K562 (cell line): ENCODE data around the gene NCAM2. TPM values are rescaled to one million over a fixed set of nuclear protein-coding genes. Genes with fewer than 3 reads are reported as not detected.

Experiments
- ATAC-seq: fragments of 200-7000 bp; cut with Tn5 transposase; 3 replicates; pipeline ENCODE4 v1.9.1; 2020; ENCODE audit warnings: moderate library complexity
- BruUV-seq: library from RNA; stranded (reverse); fragments of 400-500 nt; replicated peaks from 2 replicates; lab custom pipeline; 2021; lab: Mats Ljungman, UMichigan
- CTCF ChIA-PET: fragments of 300-600 bp; formaldehyde crosslinking; extraction: SDS; loops from one replicate; lab custom pipeline; 2021; ENCODE audit warnings: low intra/inter-chr PET ratio; lab: Yijun Ruan, JAX
- POLR2A ChIA-PET: fragments of 300-600, 350-650 bp; sonication (Branson Sonifier 250); formaldehyde crosslinking; extraction: SDS; loops from one replicate; lab custom pipeline; 2021; ENCODE audit warnings: antibody characterized with exemption, inconsistent platforms; lab: Yijun Ruan, JAX
- DNase-seq, 4 experiments: peaks; one replicate each; pipeline versions ENCODE4 v3.0.0 to v3.0.0-alpha.2; 2011 to 2018; ENCODE audit warnings: low spot score in 3 of 4, mixed read lengths in 3 of 4; ENCODE audit errors: extremely low read depth in 1 of 4
- FAIRE-seq: peaks from 2 replicates; lab custom pipeline; 2011; peaks lifted over from hg19 to GRCh38; lab: Jason Lieb, UNC
- H2AFZ ChIP-seq: 2 replicates; pipeline ENCODE4 v1.6.0; 2011; ENCODE audit warnings: low read depth, low read length, control low read depth, inconsistent platforms
- H3K27ac ChIP-seq: fragments of 200-600 bp; 3 replicates; pipeline ENCODE4 v1.8.0; 2011; ENCODE audit warnings: low read depth, mild to moderate bottlenecking, control low read depth, inconsistent platforms, low read length, moderate library complexity, mixed read lengths; ENCODE audit errors: extremely low read depth
- H3K27me3 ChIP-seq, 2 experiments: fragments of 300-600 bp in 1 of 2; 2 replicates in 1 of 2; 3 replicates in 1 of 2; pipeline versions ENCODE4 v1.6.0 to v1.8.0; 2011; ENCODE audit warnings: inconsistent platforms in 2 of 2, low read length in 2 of 2, mild to moderate bottlenecking in 1 of 2, mixed read lengths in 1 of 2, moderate library complexity in 1 of 2; ENCODE audit not compliant: control insufficient read depth in 2 of 2, insufficient read depth in 2 of 2
- H3K36me3 ChIP-seq: fragments of 300-600 bp; 3 replicates; pipeline ENCODE4 v1.8.0; 2011; ENCODE audit warnings: mild to moderate bottlenecking, low read length, inconsistent platforms; ENCODE audit not compliant: control insufficient read depth, insufficient read depth
- H3K4me1 ChIP-seq, 2 experiments: fragments of 200-600 bp in 1 of 2; replicated peaks in 1 of 2; 2 replicates in 1 of 2; 3 replicates in 1 of 2; pipeline versions ENCODE4 v1.5.1 to v1.8.0; 2011; ENCODE audit warnings: inconsistent platforms in 2 of 2, low read length in 2 of 2, mild to moderate bottlenecking in 1 of 2, mixed read lengths in 1 of 2, moderate library complexity in 1 of 2; ENCODE audit not compliant: control insufficient read depth in 2 of 2, insufficient read depth in 2 of 2
- H3K4me2 ChIP-seq: 2 replicates; pipeline ENCODE4 v1.6.1; 2011; ENCODE audit warnings: low read length, control low read depth, inconsistent platforms, mixed read lengths; ENCODE audit not compliant: insufficient read depth
- H3K4me3 ChIP-seq: fragments of 200-600 bp; sonication (generic), shearing (Covaris generic); 2 replicates; pipeline ENCODE4 v1.5.1; 2016; ENCODE audit warnings: control low read depth, inconsistent platforms
- H3K79me2 ChIP-seq: fragments of 200-600 bp; 3 replicates; pipeline ENCODE4 v1.8.0; 2011; ENCODE audit warnings: low read length, inconsistent platforms; ENCODE audit not compliant: control insufficient read depth, insufficient read depth
- H3K9ac ChIP-seq, 2 experiments: 2 replicates each; pipeline versions ENCODE4 v1.6.0 to v1.6.1; 2011; ENCODE audit warnings: low read depth in 2 of 2, low read length in 2 of 2, control low read depth in 1 of 2, inconsistent platforms in 1 of 2, mild to moderate bottlenecking in 1 of 2, mixed read lengths in 1 of 2; ENCODE audit not compliant: insufficient read depth in 1 of 2
- H3K9me1 ChIP-seq: one replicate; pipeline ENCODE4 v1.6.0; 2011; ENCODE audit warnings: inconsistent platforms, mild to moderate bottlenecking, low read length, moderate library complexity; ENCODE audit not compliant: control insufficient read depth, insufficient read depth
- H3K9me3 ChIP-seq: replicated peaks from 2 replicates; pipeline ENCODE4 v1.5.1; 2011; ENCODE audit warnings: low read depth, low read length, inconsistent platforms; ENCODE audit not compliant: control insufficient read depth, insufficient read depth
- H4K20me1 ChIP-seq: replicated peaks from 2 replicates; pipeline ENCODE4 v1.6.1; 2011; ENCODE audit warnings: low read length, inconsistent platforms, mixed read lengths; ENCODE audit not compliant: control insufficient read depth, insufficient read depth
- FOS ChIP-seq: IDR thresholded peaks from 3 replicates; pipeline ENCODE4 v1.6.1; 2011; ENCODE audit not compliant: insufficient read length; ENCODE audit errors: extremely low read depth
- HLTF ChIP-seq: fragments of 450-650 bp; IDR thresholded peaks from 2 replicates; pipeline ENCODE4 v1.6.1; 2016
- HMG20B ChIP-seq: fragments of 250-450 bp; sonication (Bioruptor Pico); IDR thresholded peaks from 2 replicates; pipeline ENCODE4 v1.5.0; 2021; ENCODE audit warnings: mild to moderate bottlenecking
- NR2C1 ChIP-seq, 2 experiments: fragments of 450-650 bp; IDR thresholded peaks; 2 replicates each; pipeline ENCODE4 v1.6.1; 2017; ENCODE audit warnings: mild to moderate bottlenecking in 2 of 2, antibody characterized with exemption in 1 of 2, inconsistent platforms in 1 of 2, missing compliant biosample characterization in 1 of 2, missing genetic modification characterization in 1 of 2
- NR3C1 ChIP-seq: sonication (generic); formaldehyde crosslinking; IDR thresholded peaks from 2 replicates; pipeline ENCODE4 v1.8.1; 2022; ENCODE audit warnings: missing genetic modification reagents
- POLR2G ChIP-seq: fragments of 200-400 bp; formaldehyde crosslinking; IDR thresholded peaks from 2 replicates; pipeline ENCODE4 v1.6.1; 2017; ENCODE audit warnings: low read depth, mild to moderate bottlenecking, antibody characterized with exemption, low read length, moderate library complexity
- RCOR1 ChIP-seq, 2 experiments: IDR thresholded peaks; 2 replicates each; pipeline ENCODE4 v1.6.1; 2012; ENCODE audit warnings: low read depth in 2 of 2, low read length in 2 of 2, borderline replicate concordance in 1 of 2, improper control_type of control experiment in 1 of 2
- SMARCC2 ChIP-seq: fragments of 450-650 bp; IDR thresholded peaks from 2 replicates; pipeline ENCODE4 v1.6.1; 2017; ENCODE audit warnings: antibody characterized with exemption, moderate library complexity, mild to moderate bottlenecking, low read depth
- TARDBP ChIP-seq: fragments of 450-650 bp; IDR thresholded peaks from 2 replicates; pipeline ENCODE4 v1.6.1; 2016
- ZNF507 ChIP-seq: conservative IDR thresholded peaks from 2 replicates; pipeline ENCODE4 v1.6.1; 2017; ENCODE audit warnings: missing genetic modification characterization, missing compliant biosample characterization
- ZNF76 ChIP-seq: fragments of 250-450 bp; sonication (Bioruptor Pico); IDR thresholded peaks from 2 replicates; pipeline ENCODE4 v1.4.0; 2020; ENCODE audit warnings: mild to moderate bottlenecking, moderate library complexity, borderline replicate concordance
- WGBS: fragments of 100-300 bp; shearing (Covaris generic); methylation state at CpG from one replicate; pipeline ENCODE4 v1.1.6; 2016; ENCODE audit warnings: low coverage, mixed read lengths; ENCODE audit not compliant: insufficient coverage; ENCODE audit errors: missing lambda C conversion rate; 5-methylcytosine and 5-hydroxymethylcytosine counted together
- in situ Hi-C: fragments of 300-500 bp; cut with MboI; formaldehyde crosslinking; loops from 4 replicates; pipeline ENCODE4 v1.15.0; 2018; ENCODE audit warnings: inconsistent platforms, mixed read lengths
- intact Hi-C: fragments of 100-400 bp; cut with micrococcal nuclease; formaldehyde crosslinking; loops from 2 replicates; pipeline ENCODE4 v1.14.2; 2022
- polyA plus RNA-seq, 8 experiments: library from polyadenylated mRNA; depleted of rRNA in 4 of 8; stranded (reverse) in 5 of 8; unstranded in 3 of 8; fragments of >200 nt; fragmentation: Nextera tagmentation in 2 of 8; fragmentation: Illumina TruSeq in 1 of 8; extraction: Ambion mirVana in 2 of 8; extraction: Trizol in 1 of 8; gene quantifications; 2 replicates each; pipeline versions ENCODE4 v1.2.1 to v1.2.3, GENCODE V29; 2011 to 2014; ENCODE audit warnings: inconsistent platforms in 1 of 8, missing spikeins in 1 of 8
- total RNA-seq, 7 experiments: library from RNA; depleted of rRNA in 6 of 7; stranded (reverse); fragments of >200 nt in 6 of 7; fragmentation: Illumina TruSeq in 2 of 7; extraction: Trizol in 2 of 7; gene quantifications; 2 replicates each; pipeline versions ENCODE4 v1.2.1 to v1.2.3, GENCODE V29; 2011 to 2021; ENCODE audit warnings: low replicate concordance in 1 of 7

NCAM2 gene
- total and polyA plus RNA-seq, 9 of the 15 experiments (the other 6 are each of a cell fraction or from before 2014, with no cell fraction given) = 14.0 to 58.2 (median 27.8) TPM

GRCh38 chr21:21025742-21026141 lies 27.5 kb downstream of the NCAM2 start:
- TF ChIP-seq SMARCC2 (no peak), TARDBP (no peak), HMG20B (CRISPR knock-in tag) (no peak), HLTF (no peak), ZNF76 (CRISPR knock-in tag) (no peak), NR3C1 (CRISPR knock-in tag) (no peak), RCOR1 (IDR thresholded peaks at IDR 0.05; ENCODE audit: borderline replicate concordance in 1 of 2, low read depth in 2 of 2, low read length in 2 of 2) (no peak), ZNF507 (tag) (no peak), NR2C1 (IDR thresholded peaks at IDR 0.05) (no peak), NR2C1 (tag; IDR thresholded peaks at IDR 0.05) (no peak), POLR2G (no peak), FOS (no peak)
- H3K27ac ChIP-seq = no peak overlapping the region
- no peak overlapping the region for H3K9ac ChIP-seq
- intact Hi-C loops (no loop called here), in situ Hi-C loops (no loop called here)
- H3K27me3 ChIP-seq = no peaks in the 10 kb centered on the region
- FAIRE-seq = no peak
- no peak for DNase-seq
- no peaks in the 10 kb centered on the region for H3K9me1 ChIP-seq
- H4K20me1 ChIP-seq = no peaks in the 10 kb centered on the region
- H3K4me2 ChIP-seq = no peak overlapping the region
- H3K4me1 ChIP-seq = no peaks in the 10 kb centered on the region; a peak in 1 of 5 replicates
- ChIA-PET POLR2A (interaction anchor here (1.3 kb wide), 1 partner anchor 15 kb away, joined by 3 read pairs; no protein-coding TSS in a partner anchor), CTCF (no interaction called here)
- H3K79me2 ChIP-seq = no peaks in the 10 kb centered on the region
- H3K9me3 ChIP-seq = no peaks in the 10 kb centered on the region
- BruUV-seq = no TSS peak
- 20% methylated on average over 2 of the region's 2 CpGs for WGBS
- H3K36me3 ChIP-seq = no peaks in the 10 kb centered on the region
- ATAC-seq = no peak
- H2AFZ ChIP-seq = no peak overlapping the region
- H3K4me3 ChIP-seq = no peak overlapping the region
